ENCODE data around the gene EDRF1.

- TF ChIP-seq CTCF (conservative IDR thresholded peaks at IDR 0.05; ENCODE audit: low read length) = no peak
- TF ChIP-seq EZH2phosphoT487 (IDR thresholded peaks at IDR 0.05; ENCODE audit: borderline replicate concordance, low read depth, low read length) = no peak
Observed at GRCh38 chr10:125812128-125812750, 92.7 kb downstream of the EDRF1 start.
